SK-N-SH treated with all-trans-retinoic acid at 6 μM for 48 hours (cell line): ENCODE measurements around the gene NFYA.
"Not testable (repeated sequence)": the region's sequence is repeated elsewhere in the genome, so short reads cannot be mapped to it uniquely, and the experiment has no call there.

Source experiments
- ATAC-seq: fragments of 200-7000 bp; cut with Tn5 transposase; 3 replicates; pipeline ENCODE4 v1.9.1; 2020; ENCODE audit warnings: mild to moderate bottlenecking, moderate library complexity
- ARNTL ChIP-seq: fragments of 450-650 bp; formaldehyde crosslinking; IDR thresholded peaks from 2 replicates; pipeline ENCODE4 v1.5.0; 2020; ENCODE audit warnings: low read depth, mild to moderate bottlenecking, moderate library complexity, borderline replicate concordance
- BACH2 ChIP-seq: fragments of 250-450 bp; sonication (Bioruptor Pico); IDR thresholded peaks from 2 replicates; pipeline ENCODE4 v1.9.0; 2021; ENCODE audit warnings: mild to moderate bottlenecking, borderline replicate concordance
- ESRRG ChIP-seq: fragments of 250-450 bp; sonication (Bioruptor Pico); IDR thresholded peaks from 2 replicates; pipeline ENCODE4 v1.6.1; 2021; ENCODE audit warnings: mild to moderate bottlenecking
- GLIS3 ChIP-seq: fragments of 250-450 bp; sonication (Bioruptor Pico); IDR thresholded peaks from 2 replicates; pipeline ENCODE4 v1.5.0; 2020; ENCODE audit warnings: mild to moderate bottlenecking, moderate library complexity
- ISL1 ChIP-seq: fragments of 250-450 bp; sonication (Bioruptor Pico); IDR thresholded peaks from 2 replicates; pipeline ENCODE4 v2.1.2; 2022; ENCODE audit warnings: mild to moderate bottlenecking, moderate library complexity
- OSR1 ChIP-seq: fragments of 250-450 bp; sonication (Bioruptor Pico); IDR thresholded peaks from 2 replicates; pipeline ENCODE4 v1.8.0; 2022; ENCODE audit warnings: moderate library complexity, mild to moderate bottlenecking, inconsistent platforms
- PPARA ChIP-seq: fragments of 250-450 bp; sonication (Bioruptor Pico); IDR thresholded peaks from 2 replicates; pipeline ENCODE4 v1.5.0; 2020; ENCODE audit warnings: mild to moderate bottlenecking, borderline replicate concordance
- RARB ChIP-seq: fragments of 250-450 bp; sonication (Bioruptor Pico); IDR thresholded peaks from 2 replicates; pipeline ENCODE4 v1.8.0; 2021; ENCODE audit warnings: mild to moderate bottlenecking, moderate library complexity
- SNAI2 ChIP-seq: fragments of 250-450 bp; sonication (Bioruptor Pico); IDR thresholded peaks from 2 replicates; pipeline ENCODE4 v1.5.0; 2020; ENCODE audit warnings: mild to moderate bottlenecking, moderate library complexity
- TCF4 ChIP-seq: fragments of 250-450 bp; sonication (Bioruptor Pico); IDR thresholded peaks from 2 replicates; pipeline ENCODE4 v1.8.0; 2021; ENCODE audit warnings: mild to moderate bottlenecking, moderate library complexity, borderline replicate concordance
- TOX ChIP-seq: fragments of 250-450 bp; sonication (Bioruptor Pico); IDR thresholded peaks from 2 replicates; pipeline ENCODE4 v1.8.0; 2021; ENCODE audit warnings: mild to moderate bottlenecking, moderate library complexity, borderline replicate concordance
- ZC3H10 ChIP-seq: fragments of 250-450 bp; sonication (Bioruptor Pico); IDR thresholded peaks from 2 replicates; pipeline ENCODE4 v1.5.1; 2021; ENCODE audit warnings: mild to moderate bottlenecking, moderate library complexity
- ZFP3 ChIP-seq: fragments of 250-450 bp; sonication (Bioruptor Pico); IDR thresholded peaks from 2 replicates; pipeline ENCODE4 v1.5.0; 2020; ENCODE audit warnings: mild to moderate bottlenecking, moderate library complexity
- ZFP30 ChIP-seq: fragments of 450-650 bp; formaldehyde crosslinking; IDR thresholded peaks from 2 replicates; pipeline ENCODE4 v1.5.0; 2022; ENCODE audit warnings: mild to moderate bottlenecking, moderate library complexity
- ZNF565 ChIP-seq: fragments of 450-650 bp; formaldehyde crosslinking; conservative IDR thresholded peaks from 2 replicates; pipeline ENCODE4 v1.5.0; 2020; ENCODE audit warnings: low read depth, mild to moderate bottlenecking, moderate library complexity
- ZNF70 ChIP-seq: fragments of 450-650 bp; formaldehyde crosslinking; IDR thresholded peaks from 2 replicates; pipeline ENCODE4 v1.5.0; 2020; ENCODE audit warnings: mild to moderate bottlenecking, moderate library complexity
- ZNF8 ChIP-seq: fragments of 450-650 bp; formaldehyde crosslinking; IDR thresholded peaks from 2 replicates; pipeline ENCODE4 v1.5.0; 2020; ENCODE audit warnings: mild to moderate bottlenecking, moderate library complexity
- TF ChIP-seq, protein P1 (sequence below): fragments of 250-450 bp; sonication (Bioruptor Pico); IDR thresholded peaks from 2 replicates; pipeline ENCODE4 v1.5.1; 2021; ENCODE audit warnings: mild to moderate bottlenecking, moderate library complexity
- TF ChIP-seq, protein P2 (sequence below): fragments of 250-450 bp; sonication (Bioruptor Pico); IDR thresholded peaks from 2 replicates; pipeline ENCODE4 v1.5.0; 2020; ENCODE audit warnings: mild to moderate bottlenecking, moderate library complexity
- TF ChIP-seq, protein P3 (sequence below): fragments of 250-450 bp; sonication (Bioruptor Pico); IDR thresholded peaks from 2 replicates; pipeline ENCODE4 v1.5.1; 2020; ENCODE audit warnings: low read depth, mild to moderate bottlenecking, moderate library complexity
- TF ChIP-seq, protein P4 (sequence below): fragments of 250-450 bp; sonication (Bioruptor Pico); IDR thresholded peaks from 2 replicates; pipeline ENCODE4 v1.8.0; 2020; ENCODE audit warnings: mild to moderate bottlenecking, moderate library complexity, borderline replicate concordance

NFYA gene

DNA sequence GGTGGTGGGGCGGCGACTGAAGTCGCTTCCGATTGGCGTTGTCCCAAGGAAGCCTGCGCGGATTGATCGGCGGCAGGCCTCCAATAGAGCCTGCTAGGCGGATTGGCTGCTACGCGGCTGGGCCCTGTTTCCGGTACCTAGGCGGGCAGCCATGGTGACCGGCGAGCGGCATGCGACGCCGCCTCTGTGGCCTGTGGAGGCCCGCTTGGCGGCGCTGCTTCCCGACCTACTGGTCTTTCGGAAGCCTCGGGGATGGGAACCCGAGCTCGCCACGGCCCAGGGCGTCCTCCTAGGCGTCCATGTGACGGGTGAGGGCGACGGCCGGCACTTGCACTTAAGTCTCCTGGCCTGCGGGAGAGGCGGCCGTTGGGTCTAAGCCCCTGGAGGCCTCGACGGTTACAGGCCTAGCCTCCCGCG, 28.1 kb downstream of the NFYA start:
- no peak for TF ChIP-seq ZC3H10 (CRISPR knock-in tag)
- no peak for TF ChIP-seq ZFP3
- TF ChIP-seq ARNTL (CRISPR knock-in tag) = no peak
- TF ChIP-seq, protein P1, sequence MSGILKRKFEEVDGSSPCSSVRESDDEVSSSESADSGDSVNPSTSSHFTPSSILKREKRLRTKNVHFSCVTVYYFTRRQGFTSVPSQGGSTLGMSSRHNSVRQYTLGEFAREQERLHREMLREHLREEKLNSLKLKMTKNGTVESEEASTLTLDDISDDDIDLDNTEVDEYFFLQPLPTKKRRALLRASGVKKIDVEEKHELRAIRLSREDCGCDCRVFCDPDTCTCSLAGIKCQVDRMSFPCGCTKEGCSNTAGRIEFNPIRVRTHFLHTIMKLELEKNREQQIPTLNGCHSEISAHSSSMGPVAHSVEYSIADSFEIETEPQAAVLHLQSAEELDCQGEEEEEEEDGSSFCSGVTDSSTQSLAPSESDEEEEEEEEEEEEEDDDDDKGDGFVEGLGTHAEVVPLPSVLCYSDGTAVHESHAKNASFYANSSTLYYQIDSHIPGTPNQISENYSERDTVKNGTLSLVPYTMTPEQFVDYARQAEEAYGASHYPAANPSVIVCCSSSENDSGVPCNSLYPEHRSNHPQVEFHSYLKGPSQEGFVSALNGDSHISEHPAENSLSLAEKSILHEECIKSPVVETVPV (CRISPR knock-in tag) = no peak
- TF ChIP-seq, protein P2, sequence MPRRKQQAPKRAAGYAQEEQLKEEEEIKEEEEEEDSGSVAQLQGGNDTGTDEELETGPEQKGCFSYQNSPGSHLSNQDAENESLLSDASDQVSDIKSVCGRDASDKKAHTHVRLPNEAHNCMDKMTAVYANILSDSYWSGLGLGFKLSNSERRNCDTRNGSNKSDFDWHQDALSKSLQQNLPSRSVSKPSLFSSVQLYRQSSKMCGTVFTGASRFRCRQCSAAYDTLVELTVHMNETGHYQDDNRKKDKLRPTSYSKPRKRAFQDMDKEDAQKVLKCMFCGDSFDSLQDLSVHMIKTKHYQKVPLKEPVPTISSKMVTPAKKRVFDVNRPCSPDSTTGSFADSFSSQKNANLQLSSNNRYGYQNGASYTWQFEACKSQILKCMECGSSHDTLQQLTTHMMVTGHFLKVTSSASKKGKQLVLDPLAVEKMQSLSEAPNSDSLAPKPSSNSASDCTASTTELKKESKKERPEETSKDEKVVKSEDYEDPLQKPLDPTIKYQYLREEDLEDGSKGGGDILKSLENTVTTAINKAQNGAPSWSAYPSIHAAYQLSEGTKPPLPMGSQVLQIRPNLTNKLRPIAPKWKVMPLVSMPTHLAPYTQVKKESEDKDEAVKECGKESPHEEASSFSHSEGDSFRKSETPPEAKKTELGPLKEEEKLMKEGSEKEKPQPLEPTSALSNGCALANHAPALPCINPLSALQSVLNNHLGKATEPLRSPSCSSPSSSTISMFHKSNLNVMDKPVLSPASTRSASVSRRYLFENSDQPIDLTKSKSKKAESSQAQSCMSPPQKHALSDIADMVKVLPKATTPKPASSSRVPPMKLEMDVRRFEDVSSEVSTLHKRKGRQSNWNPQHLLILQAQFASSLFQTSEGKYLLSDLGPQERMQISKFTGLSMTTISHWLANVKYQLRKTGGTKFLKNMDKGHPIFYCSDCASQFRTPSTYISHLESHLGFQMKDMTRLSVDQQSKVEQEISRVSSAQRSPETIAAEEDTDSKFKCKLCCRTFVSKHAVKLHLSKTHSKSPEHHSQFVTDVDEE (CRISPR knock-in tag) = no peak
- no peak for TF ChIP-seq ISL1 (CRISPR knock-in tag)
- TF ChIP-seq ZFP30 (CRISPR knock-in tag) = no peak
- no peak for TF ChIP-seq SNAI2 (CRISPR knock-in tag)
- TF ChIP-seq ZNF70 (CRISPR knock-in tag) = no peak
- no peak for TF ChIP-seq TOX (CRISPR knock-in tag)
- TF ChIP-seq GLIS3 = no peak
- TF ChIP-seq TCF4 (CRISPR knock-in tag) = no peak
- TF ChIP-seq ZNF565 (CRISPR knock-in tag) = no peak
- TF ChIP-seq OSR1 (CRISPR knock-in tag) = no peak
- ATAC-seq = no peak

DNA sequence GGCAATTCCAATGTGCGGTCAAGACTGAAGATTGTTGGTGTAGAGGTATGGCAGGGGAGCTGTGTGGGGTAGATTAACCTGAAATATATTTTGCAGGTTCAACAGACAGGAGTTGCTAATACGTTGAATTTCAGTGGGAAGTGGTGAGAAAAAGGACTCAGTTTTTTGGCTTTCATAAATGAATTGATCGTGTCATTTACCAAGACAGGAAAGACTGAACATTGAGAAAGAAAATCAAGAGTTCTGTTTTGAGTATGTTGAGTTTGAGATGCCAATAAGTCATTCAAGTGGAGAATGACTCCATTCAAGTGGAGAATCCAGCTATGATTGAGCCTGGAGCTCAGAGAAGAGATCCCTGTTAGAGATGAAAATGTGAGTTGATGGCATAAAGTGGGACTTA, 31.1 kb downstream of the NFYA start:
- no peak for ATAC-seq
- TF ChIP-seq ZNF8 (CRISPR knock-in tag) = no peak
- TF ChIP-seq, protein P2 (CRISPR knock-in tag) = no peak
- no peak for TF ChIP-seq GLIS3
- no peak for TF ChIP-seq ZC3H10 (CRISPR knock-in tag)
- no peak for TF ChIP-seq ESRRG
- TF ChIP-seq RARB = no peak
- TF ChIP-seq, protein P3, sequence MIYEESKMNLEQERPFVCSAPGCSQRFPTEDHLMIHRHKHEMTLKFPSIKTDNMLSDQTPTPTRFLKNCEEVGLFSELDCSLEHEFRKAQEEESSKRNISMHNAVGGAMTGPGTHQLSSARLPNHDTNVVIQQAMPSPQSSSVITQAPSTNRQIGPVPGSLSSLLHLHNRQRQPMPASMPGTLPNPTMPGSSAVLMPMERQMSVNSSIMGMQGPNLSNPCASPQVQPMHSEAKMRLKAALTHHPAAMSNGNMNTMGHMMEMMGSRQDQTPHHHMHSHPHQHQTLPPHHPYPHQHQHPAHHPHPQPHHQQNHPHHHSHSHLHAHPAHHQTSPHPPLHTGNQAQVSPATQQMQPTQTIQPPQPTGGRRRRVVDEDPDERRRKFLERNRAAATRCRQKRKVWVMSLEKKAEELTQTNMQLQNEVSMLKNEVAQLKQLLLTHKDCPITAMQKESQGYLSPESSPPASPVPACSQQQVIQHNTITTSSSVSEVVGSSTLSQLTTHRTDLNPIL (CRISPR knock-in tag) = no peak
- no peak for TF ChIP-seq TOX (CRISPR knock-in tag)
- TF ChIP-seq SNAI2 (CRISPR knock-in tag) = no peak
- no peak for TF ChIP-seq BACH2 (CRISPR knock-in tag)
- no peak for TF ChIP-seq TCF4 (CRISPR knock-in tag)
- TF ChIP-seq PPARA (CRISPR knock-in tag) = no peak
- TF ChIP-seq ZNF70 (CRISPR knock-in tag) = no peak
- TF ChIP-seq, protein P4, sequence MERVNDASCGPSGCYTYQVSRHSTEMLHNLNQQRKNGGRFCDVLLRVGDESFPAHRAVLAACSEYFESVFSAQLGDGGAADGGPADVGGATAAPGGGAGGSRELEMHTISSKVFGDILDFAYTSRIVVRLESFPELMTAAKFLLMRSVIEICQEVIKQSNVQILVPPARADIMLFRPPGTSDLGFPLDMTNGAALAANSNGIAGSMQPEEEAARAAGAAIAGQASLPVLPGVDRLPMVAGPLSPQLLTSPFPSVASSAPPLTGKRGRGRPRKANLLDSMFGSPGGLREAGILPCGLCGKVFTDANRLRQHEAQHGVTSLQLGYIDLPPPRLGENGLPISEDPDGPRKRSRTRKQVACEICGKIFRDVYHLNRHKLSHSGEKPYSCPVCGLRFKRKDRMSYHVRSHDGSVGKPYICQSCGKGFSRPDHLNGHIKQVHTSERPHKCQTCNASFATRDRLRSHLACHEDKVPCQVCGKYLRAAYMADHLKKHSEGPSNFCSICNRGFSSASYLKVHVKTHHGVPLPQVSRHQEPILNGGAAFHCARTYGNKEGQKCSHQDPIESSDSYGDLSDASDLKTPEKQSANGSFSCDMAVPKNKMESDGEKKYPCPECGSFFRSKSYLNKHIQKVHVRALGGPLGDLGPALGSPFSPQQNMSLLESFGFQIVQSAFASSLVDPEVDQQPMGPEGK (CRISPR knock-in tag) = no peak

DNA sequence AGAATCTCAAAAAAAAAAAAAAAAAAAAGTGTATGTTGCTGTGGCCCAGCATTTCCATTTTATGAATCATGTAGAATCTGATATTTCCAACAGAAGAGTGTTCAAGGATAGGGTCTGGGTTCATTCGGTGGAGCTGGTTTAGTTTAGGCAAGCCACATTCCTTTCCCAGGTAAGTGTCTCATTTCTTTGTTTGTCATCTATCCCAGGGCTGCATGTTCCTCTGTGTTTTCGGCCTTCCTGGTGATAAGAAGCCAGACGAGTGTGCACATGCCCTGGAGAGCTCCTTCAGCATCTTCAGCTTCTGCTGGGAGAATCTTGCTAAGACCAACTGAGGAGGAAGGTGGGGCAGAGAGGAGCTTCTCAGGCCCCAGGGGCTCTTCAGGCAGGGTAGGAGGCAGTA, 38.2 kb downstream of the NFYA start:
- no peak for TF ChIP-seq ZC3H10 (CRISPR knock-in tag)
- TF ChIP-seq PPARA (CRISPR knock-in tag) = no peak
- ATAC-seq = no peak

DNA sequence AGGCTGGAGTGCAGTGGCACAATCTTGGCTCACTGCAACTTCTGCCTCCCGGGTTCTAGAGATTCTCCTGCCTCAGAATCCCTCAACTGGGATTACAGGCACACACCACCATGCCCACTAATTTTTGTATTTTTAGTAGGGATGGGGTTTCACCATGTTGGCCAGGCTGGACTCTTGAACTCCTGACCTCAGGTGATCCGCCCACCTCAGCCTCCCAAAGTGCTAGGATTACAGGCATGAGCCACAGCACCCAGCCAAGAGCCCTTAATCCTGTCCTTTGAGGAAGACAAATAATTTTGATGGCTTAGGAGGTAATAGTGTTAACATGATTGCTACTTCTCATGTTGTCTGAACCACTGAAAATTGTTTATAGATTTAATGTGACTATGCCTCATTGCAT, 42.3 kb downstream of the NFYA start:
- not testable (repeated sequence) for ATAC-seq
